Keratinocyte (primary cell): ENCODE results near the gene CMTM8. TPM values are rescaled to one million over a fixed set of nuclear protein-coding genes. Genes with fewer than 3 reads are reported as not detected.

Experiments
- DNase-seq: peaks from one replicate; pipeline ENCODE4 v3.0.0-alpha.2; 2011; ENCODE audit warnings: low read depth, missing footprints, low spot score
- FAIRE-seq: peaks from 2 replicates; lab custom pipeline; 2011; peaks lifted over from hg19 to GRCh38; lab: Jason Lieb, UNC
- H2AFZ ChIP-seq: 2 replicates; pipeline ENCODE4 v1.6.0; 2012; ENCODE audit warnings: low read length, control low read depth, inconsistent platforms; ENCODE audit not compliant: control insufficient read depth
- H3K27ac ChIP-seq: 2 replicates; pipeline ENCODE4 v1.5.1; 2011; ENCODE audit warnings: low read length; ENCODE audit not compliant: control insufficient read depth, insufficient read depth
- H3K27me3 ChIP-seq: 3 replicates; pipeline ENCODE4 v1.6.0; 2011; ENCODE audit warnings: low read length; ENCODE audit not compliant: control insufficient read depth, insufficient read depth; ENCODE audit errors: extremely low read depth
- H3K36me3 ChIP-seq, 2 experiments: 2 replicates in 1 of 2; 3 replicates in 1 of 2; pipeline ENCODE4 v1.5.1; 2011; ENCODE audit warnings: low read length in 2 of 2, mild to moderate bottlenecking in 1 of 2; ENCODE audit not compliant: control insufficient read depth in 2 of 2, insufficient read depth in 2 of 2; ENCODE audit errors: extremely low read depth in 1 of 2
- H3K4me1 ChIP-seq: 3 replicates; pipeline ENCODE4 v1.5.1; 2011; ENCODE audit warnings: low read length; ENCODE audit not compliant: control insufficient read depth, insufficient read depth; ENCODE audit errors: extremely low read depth
- H3K4me2 ChIP-seq: 3 replicates; pipeline ENCODE4 v1.6.0; 2011; ENCODE audit warnings: low read depth, low read length; ENCODE audit not compliant: control insufficient read depth, insufficient read depth; ENCODE audit errors: extremely low read depth
- H3K4me3 ChIP-seq, 3 experiments: fragments of 200-600 bp in 1 of 3; sonication (generic) in 1 of 3; 2 replicates in 2 of 3; 3 replicates in 1 of 3; pipeline ENCODE4 v1.5.1; 2011 to 2016; ENCODE audit warnings: low read length in 3 of 3, mild to moderate bottlenecking in 3 of 3, control low read depth in 2 of 3, inconsistent platforms in 1 of 3, low read depth in 1 of 3, mixed read lengths in 1 of 3, mixed run types in 1 of 3, moderate library complexity in 1 of 3; ENCODE audit not compliant: control insufficient read depth in 2 of 3, insufficient read depth in 2 of 3; ENCODE audit errors: extremely low read depth in 1 of 3
- H3K79me2 ChIP-seq: 2 replicates; pipeline ENCODE4 v1.6.0; 2012; ENCODE audit warnings: low read length; ENCODE audit not compliant: control insufficient read depth, insufficient read depth
- H3K9ac ChIP-seq: 3 replicates; pipeline ENCODE4 v1.6.0; 2011; ENCODE audit warnings: low read length; ENCODE audit not compliant: control insufficient read depth, insufficient read depth; ENCODE audit errors: extremely low read depth
- H3K9me1 ChIP-seq: 3 replicates; pipeline ENCODE4 v1.6.0; 2011; ENCODE audit warnings: low read length; ENCODE audit not compliant: control insufficient read depth, insufficient read depth; ENCODE audit errors: extremely low read depth
- H3K9me3 ChIP-seq: 2 replicates; pipeline ENCODE4 v1.5.1; 2012; ENCODE audit warnings: low read depth, low read length; ENCODE audit not compliant: control insufficient read depth
- H4K20me1 ChIP-seq: 3 replicates; pipeline ENCODE4 v1.6.0; 2011; ENCODE audit warnings: low read length; ENCODE audit not compliant: control insufficient read depth, insufficient read depth; ENCODE audit errors: extremely low read depth
- CTCF ChIP-seq, 3 experiments: IDR thresholded peaks in 1 of 3; conservative IDR thresholded peaks in 1 of 3; optimal IDR thresholded peaks in 1 of 3; 2 replicates in 2 of 3; 3 replicates in 1 of 3; pipeline versions ENCODE3 to v1.5.1; 2011; ENCODE audit warnings: low read length in 3 of 3, mild to moderate bottlenecking in 3 of 3, moderate library complexity in 2 of 3, control low read depth in 1 of 3, inconsistent platforms in 1 of 3; ENCODE audit not compliant: insufficient read depth in 2 of 3; ENCODE audit errors: extremely low read depth in 1 of 3
- EZH2 ChIP-seq: IDR thresholded peaks from one replicate; pipeline ENCODE4 v1.6.1; 2012; ENCODE audit warnings: inconsistent platforms, mild to moderate bottlenecking, low read length, moderate library complexity
- dilution Hi-C: fragments of 300-500 bp; cut with MboI; formaldehyde crosslinking; loops from one replicate; pipeline ENCODE4 v1.7.0; 2020; ENCODE audit warnings: low sequenced_read_pairs; ENCODE audit not compliant: extremely low pct_ligation_motif_present
- polyA plus RNA-seq, 5 experiments: library from polyadenylated mRNA; depleted of rRNA in 3 of 5; stranded (reverse) in 3 of 5; stranded (forward) in 1 of 5; unstranded in 1 of 5; fragments of >200 nt; gene quantifications; 1 replicate in 1 of 5; 2 replicates in 3 of 5; 3 replicates in 1 of 5; pipeline versions ENCODE4 v1.2.1 to v1.2.3, GENCODE V29; 2011 to 2012; ENCODE audit warnings: missing spikeins in 2 of 5, low read depth in 1 of 5, low replicate concordance in 1 of 5

CMTM8 gene
- polyA plus RNA-seq, 1 donor (not counting 4 experiments of a cell fraction or from before 2014, with no cell fraction given), result 1.6 TPM

GRCh38 chr3:32198714-32199113 is 39.8 kb upstream of the CMTM8 start:
- H4K20me1 ChIP-seq, result no peaks in the 10 kb centered on the region
- FAIRE-seq (no peak), DNase-seq (no peak)
- H3K9me3 ChIP-seq, result no peaks in the 10 kb centered on the region
- H3K9ac ChIP-seq, result no peak overlapping the region
- no peak overlapping the region for H3K27ac ChIP-seq
- H3K4me3 ChIP-seq, result no peak overlapping the region
- dilution Hi-C loops, result loop anchor here (25.0 kb wide), 1 partner anchor 139 kb away; no protein-coding TSS in a partner anchor
- H3K4me2 ChIP-seq, result no peak overlapping the region
- TF ChIP-seq EZH2 (no peak), CTCF (optimal IDR thresholded peaks at IDR 0.05 in 1 of 3, IDR thresholded peaks at IDR 0.05 in 1 of 3, conservative IDR thresholded peaks at IDR 0.05 in 1 of 3; ENCODE audit: extremely low read depth in 1 of 3, insufficient read depth in 2 of 3, low read length in 3 of 3) (no peak)
- H3K27me3 ChIP-seq, result peaks cover 20% of the 10 kb centered on the region
- H3K9me1 ChIP-seq, result no peaks in the 10 kb centered on the region
- no peaks in the 10 kb centered on the region for H3K4me1 ChIP-seq
- H3K79me2 ChIP-seq, result no peaks in the 10 kb centered on the region
- no peak overlapping the region for H2AFZ ChIP-seq
- H3K36me3 ChIP-seq, result no peaks in the 10 kb centered on the region

GRCh38 chr3:32200490-32200889 is 38.0 kb upstream of the CMTM8 start:
- Histone ChIP-seq H3K4me1 (no peaks in the 10 kb centered on the region), H3K4me2 (no peak overlapping the region), H3K9ac (no peak overlapping the region), H2AFZ (no peak overlapping the region), H3K9me1 (no peaks in the 10 kb centered on the region), H3K27me3 (peaks cover 20% of the 10 kb centered on the region), H4K20me1 (no peaks in the 10 kb centered on the region), H3K79me2 (no peaks in the 10 kb centered on the region), H3K27ac (no peak overlapping the region), H3K4me3 (no peak overlapping the region), H3K36me3 (no peaks in the 10 kb centered on the region), H3K9me3 (no peaks in the 10 kb centered on the region)
- FAIRE-seq (no peak), DNase-seq (no peak)
- no peak for TF ChIP-seq CTCF (optimal IDR thresholded peaks at IDR 0.05 in 1 of 3, IDR thresholded peaks at IDR 0.05 in 1 of 3, conservative IDR thresholded peaks at IDR 0.05 in 1 of 3; ENCODE audit: extremely low read depth in 1 of 3, insufficient read depth in 2 of 3, low read length in 3 of 3)
- no peak for TF ChIP-seq EZH2
- dilution Hi-C loops, result no loop called here
